Measurements from ENCODE around the gene TEKT1.

Gene TEKT1

GRCh38 chr17:6811510-6811909 lies 20.0 kb downstream of the TEKT1 start:
- no peaks in the 10 kb centered on the region for H3K36me3 ChIP-seq (ENCODE audit: insufficient read depth, low read depth, low read length)
- no peak overlapping the region for H3K9ac ChIP-seq (ENCODE audit: low read depth, low read length)
- H3K9me3 ChIP-seq (ENCODE audit: insufficient read depth, low read depth, low read length), result peaks cover 4% of the 10 kb centered on the region
- H3K27me3 ChIP-seq (ENCODE audit: insufficient read depth, low read length), result no peaks in the 10 kb centered on the region
- H3K27ac ChIP-seq (ENCODE audit: low read length), result no peak overlapping the region
- no peak overlapping the region for H3K4me3 ChIP-seq (ENCODE audit: low read length)
- H3K4me1 ChIP-seq (ENCODE audit: insufficient read depth, low read length), result no peaks in the 10 kb centered on the region

- Histone ChIP-seq H3K27me3 (ENCODE audit: insufficient read depth, low read length) (peaks cover 12% of the 10 kb centered on the region; the same call in 1 of the 2 replicates), H3K4me3 (ENCODE audit: low read length) (no peak overlapping the region), H3K36me3 (ENCODE audit: insufficient read depth, low read depth, low read length) (no peaks in the 10 kb centered on the region), H3K27ac (ENCODE audit: low read length) (no peak overlapping the region), H3K4me1 (ENCODE audit: insufficient read depth, low read length) (peaks cover 6% of the 10 kb centered on the region; the same call in 1 of the 2 replicates), H3K9ac (ENCODE audit: low read depth, low read length) (no peak overlapping the region), H3K9me3 (ENCODE audit: insufficient read depth, low read depth, low read length) (no peaks in the 10 kb centered on the region)
These were observed 31.0 kb downstream of the TEKT1 start for GRCh38 chr17:6800422-6801027.

DNA sequence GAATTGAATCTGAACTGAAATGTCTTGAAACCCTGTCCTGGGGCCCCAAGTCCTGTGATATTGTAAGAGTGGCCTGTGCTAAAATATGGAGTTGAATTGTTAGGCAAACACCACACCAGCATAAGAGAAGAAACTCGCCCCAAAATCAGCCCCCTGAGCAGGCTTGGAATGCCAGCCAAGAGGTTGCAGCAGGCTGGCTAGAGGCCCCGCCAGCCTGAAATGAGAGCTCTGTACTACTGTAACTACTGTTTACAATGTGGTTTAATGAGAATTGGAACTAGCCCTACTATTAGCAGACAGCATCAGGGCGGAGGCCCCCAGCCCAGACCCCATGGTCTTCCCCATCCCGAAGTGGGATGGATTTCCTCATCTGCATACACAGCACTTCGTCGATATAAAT lies 31.8 kb downstream of the TEKT1 start:
- H3K27ac ChIP-seq (ENCODE audit: low read length), result no peak overlapping the region
- peaks cover 12% of the 10 kb centered on the region; the same call in 1 of the 2 replicates for H3K27me3 ChIP-seq (ENCODE audit: insufficient read depth, low read length)
- no peak overlapping the region for H3K4me3 ChIP-seq (ENCODE audit: low read length)
- H3K36me3 ChIP-seq (ENCODE audit: insufficient read depth, low read depth, low read length), result no peaks in the 10 kb centered on the region
- H3K9ac ChIP-seq (ENCODE audit: low read depth, low read length), result no peak overlapping the region
- H3K9me3 ChIP-seq (ENCODE audit: insufficient read depth, low read depth, low read length), result no peaks in the 10 kb centered on the region
- H3K4me1 ChIP-seq (ENCODE audit: insufficient read depth, low read length), result peaks cover 6% of the 10 kb centered on the region; the same call in 1 of the 2 replicates

DNA sequence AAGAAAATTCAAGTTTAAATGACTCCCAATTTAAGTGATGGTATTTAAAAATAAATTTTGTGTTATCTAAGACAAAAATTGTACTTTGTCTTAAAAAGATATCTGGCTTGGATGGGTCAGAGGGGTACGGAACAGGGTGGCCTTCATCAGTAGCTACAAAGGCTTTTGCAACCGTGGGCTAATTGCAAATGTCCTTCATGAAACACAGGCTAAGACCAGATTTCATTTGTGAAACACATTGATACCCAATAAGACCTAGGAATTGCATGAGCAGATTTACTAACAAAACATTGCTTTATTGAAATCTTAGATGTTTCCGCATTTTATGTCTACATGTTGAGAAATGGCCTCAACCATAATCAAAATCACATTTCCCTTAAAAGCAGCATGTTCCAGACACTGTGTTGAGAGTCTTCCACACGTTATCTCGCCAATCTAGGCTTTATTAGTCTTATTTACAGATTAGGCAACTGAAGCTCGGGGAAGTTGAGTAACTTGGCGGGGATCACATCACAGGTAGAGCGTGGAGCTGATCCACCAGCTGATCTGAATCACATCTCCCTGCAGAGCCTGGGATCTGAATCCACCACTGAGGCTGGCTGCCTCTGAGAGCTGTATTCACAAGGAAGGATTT lies 33.7 kb downstream of the TEKT1 start:
- no peak overlapping the region for H3K9ac ChIP-seq (ENCODE audit: low read depth, low read length)
- H3K36me3 ChIP-seq (ENCODE audit: insufficient read depth, low read depth, low read length), result no peaks in the 10 kb centered on the region
- no peak overlapping the region for H3K4me3 ChIP-seq (ENCODE audit: low read length)
- peaks cover 12% of the 10 kb centered on the region; the same call in 1 of the 2 replicates for H3K27me3 ChIP-seq (ENCODE audit: insufficient read depth, low read length)
- H3K27ac ChIP-seq (ENCODE audit: low read length), result no peak overlapping the region
- H3K9me3 ChIP-seq (ENCODE audit: insufficient read depth, low read depth, low read length), result no peaks in the 10 kb centered on the region
- peaks cover 6% of the 10 kb centered on the region; the same call in 1 of the 2 replicates for H3K4me1 ChIP-seq (ENCODE audit: insufficient read depth, low read length)

DNA sequence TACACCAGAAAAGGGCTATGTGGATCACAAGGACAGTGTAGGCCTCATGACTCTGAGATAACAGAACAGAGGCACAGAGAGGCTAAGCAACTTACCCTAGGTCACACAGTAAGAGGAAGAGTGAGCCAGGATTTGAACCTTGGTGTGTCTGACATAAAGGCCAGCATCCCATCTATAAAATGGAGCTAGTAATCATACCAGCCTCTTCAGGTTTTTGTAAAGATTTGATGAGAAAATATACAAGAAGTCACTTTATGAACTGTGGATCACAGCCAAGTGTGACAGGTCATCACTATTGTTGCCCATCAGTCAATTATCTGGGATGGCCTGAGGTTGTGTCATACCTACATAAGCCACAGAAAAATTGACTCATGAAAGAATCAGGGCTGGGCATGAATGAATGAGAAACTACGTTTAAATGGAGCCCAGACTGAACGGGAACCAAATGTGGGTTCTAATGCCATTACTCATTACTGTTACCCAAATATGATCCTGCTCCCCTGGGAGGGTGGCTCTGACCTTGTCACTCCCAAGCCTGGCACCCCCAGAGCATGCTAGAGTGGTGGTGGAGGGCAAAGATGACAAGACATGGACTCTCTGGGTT lies 34.5 kb downstream of the TEKT1 start:
- Histone ChIP-seq H3K27ac (ENCODE audit: low read length) (no peak overlapping the region), H3K27me3 (ENCODE audit: insufficient read depth, low read length) (peaks cover 12% of the 10 kb centered on the region; the same call in 1 of the 2 replicates), H3K4me1 (ENCODE audit: insufficient read depth, low read length) (peaks cover 6% of the 10 kb centered on the region; the same call in 1 of the 2 replicates), H3K9me3 (ENCODE audit: insufficient read depth, low read depth, low read length) (no peaks in the 10 kb centered on the region), H3K36me3 (ENCODE audit: insufficient read depth, low read depth, low read length) (no peaks in the 10 kb centered on the region), H3K9ac (ENCODE audit: low read depth, low read length) (no peak overlapping the region), H3K4me3 (ENCODE audit: low read length) (no peak overlapping the region)

DNA sequence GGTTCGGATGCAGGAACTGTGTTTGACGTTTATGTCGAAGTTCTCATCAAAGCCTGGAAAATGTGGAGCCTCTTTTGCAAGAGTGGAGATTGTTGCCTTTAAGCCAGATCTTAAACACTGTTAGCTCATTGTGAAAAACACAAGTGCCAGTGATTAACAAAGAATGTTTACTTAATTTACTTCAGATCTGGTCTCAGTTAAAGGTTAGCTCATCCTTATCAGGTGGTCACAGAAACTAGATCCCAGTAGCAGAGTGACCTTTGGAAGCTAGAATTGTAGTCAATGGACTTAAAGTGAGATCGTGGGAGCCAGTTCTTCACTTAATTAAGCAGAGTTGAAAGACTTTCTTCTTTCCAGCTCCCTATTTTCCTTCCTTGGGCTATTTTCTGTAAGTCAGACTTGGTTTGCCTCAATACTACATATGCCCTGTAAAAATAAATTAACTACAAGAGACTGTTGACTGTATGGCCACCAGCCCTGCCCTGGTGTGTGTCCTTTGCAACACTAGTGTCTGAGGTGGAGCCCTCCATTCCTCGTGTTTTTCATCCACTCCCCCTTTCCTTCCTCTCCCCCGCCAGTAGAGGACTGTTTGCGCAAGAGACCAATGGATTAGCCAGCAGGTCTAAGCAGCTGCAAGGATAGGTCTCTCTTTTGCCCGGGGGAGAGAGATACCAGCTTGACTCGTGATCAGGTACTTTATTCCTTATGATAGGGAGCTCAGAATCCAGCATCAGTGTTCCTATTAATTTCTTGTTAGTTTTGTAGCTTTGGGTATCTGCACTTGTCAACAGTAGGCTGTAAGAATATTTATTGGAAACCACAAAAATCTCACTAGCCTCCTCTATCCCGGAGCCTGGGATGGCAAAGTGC lies 35.3 kb downstream of the TEKT1 start:
- Histone ChIP-seq H3K9me3 (ENCODE audit: insufficient read depth, low read depth, low read length) (no peaks in the 10 kb centered on the region), H3K36me3 (ENCODE audit: insufficient read depth, low read depth, low read length) (no peaks in the 10 kb centered on the region), H3K9ac (ENCODE audit: low read depth, low read length) (no peak overlapping the region), H3K27ac (ENCODE audit: low read length) (no peak overlapping the region), H3K4me3 (ENCODE audit: low read length) (no peak overlapping the region), H3K27me3 (ENCODE audit: insufficient read depth, low read length) (peaks cover 12% of the 10 kb centered on the region; the same call in 1 of the 2 replicates), H3K4me1 (ENCODE audit: insufficient read depth, low read length) (peaks cover 6% of the 10 kb centered on the region; the same call in 1 of the 2 replicates)

- no peaks in the 10 kb centered on the region for H3K9me3 ChIP-seq (ENCODE audit: insufficient read depth, low read depth, low read length)
- H3K4me1 ChIP-seq (ENCODE audit: insufficient read depth, low read length), result no peaks in the 10 kb centered on the region
- H3K27me3 ChIP-seq (ENCODE audit: insufficient read depth, low read length), result peaks cover 6% of the 10 kb centered on the region; the same call in 1 of the 2 replicates
- no peak overlapping the region for H3K9ac ChIP-seq (ENCODE audit: low read depth, low read length)
- H3K27ac ChIP-seq (ENCODE audit: low read length), result no peak overlapping the region
- no peak overlapping the region for H3K4me3 ChIP-seq (ENCODE audit: low read length)
- H3K36me3 ChIP-seq (ENCODE audit: insufficient read depth, low read depth, low read length), result no peaks in the 10 kb centered on the region
These were observed 37.6 kb downstream of the TEKT1 start for GRCh38 chr17:6793748-6794493.

- no peaks in the 10 kb centered on the region for H3K36me3 ChIP-seq (ENCODE audit: insufficient read depth, low read depth, low read length)
- no peaks in the 10 kb centered on the region for H3K4me1 ChIP-seq (ENCODE audit: insufficient read depth, low read length)
- no peaks in the 10 kb centered on the region; the same call in 1 of the 2 replicates for H3K9me3 ChIP-seq (ENCODE audit: insufficient read depth, low read depth, low read length)
- H3K4me3 ChIP-seq (ENCODE audit: low read length), result no peak overlapping the region
- H3K27me3 ChIP-seq (ENCODE audit: insufficient read depth, low read length), result no peaks in the 10 kb centered on the region; the same call in 1 of the 2 replicates
- no peak overlapping the region for H3K27ac ChIP-seq (ENCODE audit: low read length)
- H3K9ac ChIP-seq (ENCODE audit: low read depth, low read length), result no peak overlapping the region
These were observed 42.4 kb downstream of the TEKT1 start for GRCh38 chr17:6789146-6789545.

DNA sequence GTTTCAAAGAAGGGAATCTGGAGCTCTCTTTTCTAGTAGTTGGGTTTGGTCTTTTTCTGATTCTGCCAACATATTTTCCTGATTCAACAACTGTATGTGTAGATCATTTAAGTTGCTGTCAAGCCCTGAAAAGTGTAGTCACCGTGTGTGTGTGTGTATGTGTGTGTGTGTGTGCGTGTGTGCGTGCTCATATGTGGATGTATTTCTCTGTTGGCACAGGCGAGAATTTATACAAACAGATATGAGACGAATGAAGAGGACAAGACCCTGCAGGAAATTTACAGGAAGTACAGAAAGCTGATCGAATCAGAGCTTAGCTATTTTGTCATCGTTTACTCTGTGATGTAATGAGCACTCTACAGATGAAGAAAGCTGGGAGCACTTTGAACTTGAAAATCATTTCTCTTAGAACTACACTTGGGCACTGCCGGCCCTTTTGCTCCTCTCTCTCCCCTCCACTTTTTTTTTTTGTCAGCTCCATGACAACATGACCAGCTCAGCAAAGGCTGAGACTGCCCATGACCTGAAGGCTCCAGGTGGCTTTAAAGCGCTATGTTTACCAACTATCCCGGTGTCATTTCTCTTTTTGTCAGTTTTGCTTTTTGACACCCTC lies 44.3 kb downstream of the TEKT1 start:
- Histone ChIP-seq H3K4me1 (ENCODE audit: insufficient read depth, low read length) (no peaks in the 10 kb centered on the region), H3K9me3 (ENCODE audit: insufficient read depth, low read depth, low read length) (no peaks in the 10 kb centered on the region; the same call in 1 of the 2 replicates), H3K9ac (ENCODE audit: low read depth, low read length) (no peak overlapping the region), H3K27ac (ENCODE audit: low read length) (no peak overlapping the region), H3K27me3 (ENCODE audit: insufficient read depth, low read length) (no peaks in the 10 kb centered on the region; the same call in 1 of the 2 replicates), H3K36me3 (ENCODE audit: insufficient read depth, low read depth, low read length) (no peaks in the 10 kb centered on the region), H3K4me3 (ENCODE audit: low read length) (no peak overlapping the region)

DNA sequence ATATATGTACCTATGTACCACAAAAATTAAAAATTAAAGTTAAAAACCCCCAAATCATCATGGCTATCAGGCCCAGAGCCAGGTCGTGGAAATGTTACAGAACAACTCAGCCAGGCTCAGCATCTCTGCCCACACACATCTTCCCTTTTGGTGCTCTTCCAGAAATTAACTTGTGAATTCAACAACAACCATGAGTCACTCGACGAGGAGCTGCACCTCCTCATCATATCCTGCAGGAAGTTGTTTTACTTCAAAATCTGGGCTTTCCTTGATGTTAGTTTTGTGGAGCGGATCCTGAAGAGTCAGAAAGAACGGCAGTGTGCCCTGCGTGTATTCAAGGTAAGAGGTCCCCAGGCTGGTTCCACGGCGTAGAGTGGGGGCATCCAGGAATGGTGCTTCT lies 44.9 kb downstream of the TEKT1 start:
- Histone ChIP-seq H3K4me1 (ENCODE audit: insufficient read depth, low read length) (no peaks in the 10 kb centered on the region), H3K4me3 (ENCODE audit: low read length) (no peak overlapping the region), H3K36me3 (ENCODE audit: insufficient read depth, low read depth, low read length) (no peaks in the 10 kb centered on the region), H3K9ac (ENCODE audit: low read depth, low read length) (no peak overlapping the region), H3K27ac (ENCODE audit: low read length) (no peak overlapping the region), H3K9me3 (ENCODE audit: insufficient read depth, low read depth, low read length) (no peaks in the 10 kb centered on the region; the same call in 1 of the 2 replicates), H3K27me3 (ENCODE audit: insufficient read depth, low read length) (no peaks in the 10 kb centered on the region; the same call in 1 of the 2 replicates)

Data from iPS-20b (cell line).